Measurements from ENCODE around the gene CACNA2D1. TPM values are rescaled to one million over a fixed set of nuclear protein-coding genes. Genes with fewer than 3 reads are reported as not detected.

CACNA2D1 gene
- total RNA-seq, 1 experiment from 2014 or later: 0.77 TPM

GRCh38 chr7:82430500-82431465 is 12.8 kb downstream of the CACNA2D1 start:
- Histone ChIP-seq H3K79me2 (ENCODE audit: low read length) (no peaks in the 10 kb centered on the region), H3K9me3 (ENCODE audit: low read length) (no peaks in the 10 kb centered on the region), H3K27me3 (ENCODE audit: low read length) (peaks cover 35% of the 10 kb centered on the region), H3K4me1 (ENCODE audit: insufficient read depth, low read length) (no peaks in the 10 kb centered on the region), H3K4me2 (ENCODE audit: low read length) (no peak overlapping the region), H3K36me3 (ENCODE audit: low read depth, low read length) (no peaks in the 10 kb centered on the region), H2AFZ (ENCODE audit: low read length) (no peak overlapping the region), H3F3A (ENCODE audit: low read length, unreplicated experiment) (no peaks in the 10 kb centered on the region), H3K9me2 (replicated peaks; ENCODE audit: low read length) (no peaks in the 10 kb centered on the region), H3K4me3 (ENCODE audit: low read length) (no peak overlapping the region), H3K27ac (ENCODE audit: low read length) (no peak overlapping the region), H3K9ac (ENCODE audit: low read length) (no peak overlapping the region), H4K20me1 (ENCODE audit: low read length) (no peaks in the 10 kb centered on the region)
- no peak for DNase-seq
- ATAC-seq: no peak
- ChIA-PET CTCF (no interaction called here), POLR2A (ENCODE audit: unreplicated experiment) (no interaction called here)
- no TSS peak for BruUV-seq (replicated peaks)
- no peak for TF ChIP-seq EZH2phosphoT487 (IDR thresholded peaks at IDR 0.05; ENCODE audit: borderline replicate concordance, low read length)
- no peak for TF ChIP-seq EZH2 (IDR thresholded peaks at IDR 0.05; ENCODE audit: low read length, unreplicated experiment)
- no peak for TF ChIP-seq CTCF (conservative IDR thresholded peaks at IDR 0.05; ENCODE audit: low read depth, low read length)
- intact Hi-C loops (cut with micrococcal nuclease): no loop called here

- H3K9ac ChIP-seq (ENCODE audit: low read length): no peak overlapping the region
- no peaks in the 10 kb centered on the region for H3K9me2 ChIP-seq (replicated peaks; ENCODE audit: low read length)
- peaks cover 35% of the 10 kb centered on the region for H3K27me3 ChIP-seq (ENCODE audit: low read length)
- H3K4me1 ChIP-seq (ENCODE audit: insufficient read depth, low read length): no peaks in the 10 kb centered on the region
- H3K36me3 ChIP-seq (ENCODE audit: low read depth, low read length): no peaks in the 10 kb centered on the region
- ChIA-PET POLR2A (ENCODE audit: unreplicated experiment) (no interaction called here), CTCF (no interaction called here)
- no TSS peak for BruUV-seq (replicated peaks)
- TF ChIP-seq EZH2phosphoT487 (IDR thresholded peaks at IDR 0.05; ENCODE audit: borderline replicate concordance, low read length) (no peak), EZH2 (IDR thresholded peaks at IDR 0.05; ENCODE audit: low read length, unreplicated experiment) (no peak), CTCF (conservative IDR thresholded peaks at IDR 0.05; ENCODE audit: low read depth, low read length) (no peak)
- H3K4me3 ChIP-seq (ENCODE audit: low read length): no peak overlapping the region
- no peaks in the 10 kb centered on the region for H4K20me1 ChIP-seq (ENCODE audit: low read length)
- H3K4me2 ChIP-seq (ENCODE audit: low read length): no peak overlapping the region
- no peak overlapping the region for H2AFZ ChIP-seq (ENCODE audit: low read length)
- no peaks in the 10 kb centered on the region for H3K9me3 ChIP-seq (ENCODE audit: low read length)
- ATAC-seq: no peak
- no peak overlapping the region for H3K27ac ChIP-seq (ENCODE audit: low read length)
- H3K79me2 ChIP-seq (ENCODE audit: low read length): no peaks in the 10 kb centered on the region
- intact Hi-C loops (cut with micrococcal nuclease): no loop called here
- H3F3A ChIP-seq (ENCODE audit: low read length, unreplicated experiment): no peaks in the 10 kb centered on the region
- no peak for DNase-seq
These were observed 14.2 kb downstream of the CACNA2D1 start for GRCh38 chr7:82429408-82429807.

All from PC-3 (cell line).